Neural cell (in vitro differentiated cells): ENCODE data around the gene CHCHD5.
"Not testable (repeated sequence)": the region's sequence is repeated elsewhere in the genome, so short reads cannot be mapped to it uniquely, and the experiment has no call there.

ENCODE experiments used
- EP300 ChIP-seq: fragments of 450-650 bp; conservative IDR thresholded peaks from 2 replicates; pipeline ENCODE4 v1.6.1; 2014; ENCODE audit warnings: antibody characterized with exemption, mild to moderate bottlenecking, moderate library complexity; ENCODE audit not compliant: poor library complexity, severe bottlenecking
- EZH2 ChIP-seq: fragments of 200-600, 300-800 bp; shearing (Covaris generic), sonication (generic); IDR thresholded peaks from 2 replicates; pipeline ENCODE4 v1.6.1; 2014; ENCODE audit warnings: antibody characterized with exemption, low read length, borderline replicate concordance, mild to moderate bottlenecking; ENCODE audit not compliant: insufficient read depth, poor library complexity, severe bottlenecking
- POLR2AphosphoS5 ChIP-seq: IDR thresholded peaks from 2 replicates; pipeline ENCODE4 v1.6.1; 2012
- RAD21 ChIP-seq: fragments of 450-650 bp; conservative IDR thresholded peaks from 2 replicates; pipeline ENCODE4 v1.6.1; 2014; ENCODE audit warnings: antibody characterized with exemption, mild to moderate bottlenecking, moderate library complexity
- TF ChIP-seq, protein P1 (sequence below): fragments of 450-650 bp; IDR thresholded peaks from 2 replicates; pipeline ENCODE4 v1.5.1; 2014; ENCODE audit warnings: antibody characterized with exemption, mild to moderate bottlenecking, moderate library complexity; ENCODE audit not compliant: poor library complexity, severe bottlenecking

DNA sequence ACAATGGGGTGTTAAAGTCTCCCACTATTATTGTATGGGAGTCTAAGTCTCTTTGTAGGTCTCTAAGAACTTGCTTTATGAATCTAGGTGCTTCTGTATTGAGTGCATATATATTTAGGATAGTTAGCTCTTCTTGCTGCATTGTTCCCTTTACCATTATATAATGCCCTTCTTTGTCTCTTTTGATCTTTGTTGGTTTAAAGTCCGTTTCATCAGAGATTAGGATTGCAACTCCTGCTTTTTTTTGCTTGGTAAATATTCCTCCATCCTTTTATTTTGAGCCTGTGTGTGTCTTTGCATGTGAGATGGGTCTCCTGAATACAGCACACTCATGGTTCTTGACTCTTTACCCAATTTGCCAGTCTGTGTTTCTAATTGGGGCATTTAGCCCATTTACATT lies 27.9 kb downstream of the CHCHD5 start:
- TF ChIP-seq, protein P1, sequence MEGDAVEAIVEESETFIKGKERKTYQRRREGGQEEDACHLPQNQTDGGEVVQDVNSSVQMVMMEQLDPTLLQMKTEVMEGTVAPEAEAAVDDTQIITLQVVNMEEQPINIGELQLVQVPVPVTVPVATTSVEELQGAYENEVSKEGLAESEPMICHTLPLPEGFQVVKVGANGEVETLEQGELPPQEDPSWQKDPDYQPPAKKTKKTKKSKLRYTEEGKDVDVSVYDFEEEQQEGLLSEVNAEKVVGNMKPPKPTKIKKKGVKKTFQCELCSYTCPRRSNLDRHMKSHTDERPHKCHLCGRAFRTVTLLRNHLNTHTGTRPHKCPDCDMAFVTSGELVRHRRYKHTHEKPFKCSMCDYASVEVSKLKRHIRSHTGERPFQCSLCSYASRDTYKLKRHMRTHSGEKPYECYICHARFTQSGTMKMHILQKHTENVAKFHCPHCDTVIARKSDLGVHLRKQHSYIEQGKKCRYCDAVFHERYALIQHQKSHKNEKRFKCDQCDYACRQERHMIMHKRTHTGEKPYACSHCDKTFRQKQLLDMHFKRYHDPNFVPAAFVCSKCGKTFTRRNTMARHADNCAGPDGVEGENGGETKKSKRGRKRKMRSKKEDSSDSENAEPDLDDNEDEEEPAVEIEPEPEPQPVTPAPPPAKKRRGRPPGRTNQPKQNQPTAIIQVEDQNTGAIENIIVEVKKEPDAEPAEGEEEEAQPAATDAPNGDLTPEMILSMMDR, result not testable (repeated sequence)
- TF ChIP-seq EP300, POLR2AphosphoS5, RAD21, EZH2: not testable (repeated sequence)
